HTERT RPE-1 (cell line): Measurements from ENCODE around the gene EXOC3L4.

Experiments used
- in situ Hi-C: fragments of 300-500 bp; cut with MboI; formaldehyde crosslinking; loops from 4 replicates; pipeline ENCODE4 v1.14.3; 2020; ENCODE audit warnings: low sequenced_read_pairs

Gene EXOC3L4

GRCh38 chr14:103089386-103090335 is 4.9 kb upstream of the EXOC3L4 start:
- in situ Hi-C loops: no loop called here

GRCh38 chr14:103090481-103091020 is 4.0 kb upstream of the EXOC3L4 start:
- in situ Hi-C loops: no loop called here

GRCh38 chr14:103091041-103091882 is 3.3 kb upstream of the EXOC3L4 start:
- in situ Hi-C loops: no loop called here

- in situ Hi-C loops: no loop called here
These were observed 2.7 kb upstream of the EXOC3L4 start for GRCh38 chr14:103091883-103092222.

- in situ Hi-C loops: no loop called here
These were observed 594 bp upstream of the EXOC3L4 start for GRCh38 chr14:103093856-103094405.

- in situ Hi-C loops: no loop called here
These were observed 769 bp downstream of the EXOC3L4 start for GRCh38 chr14:103095210-103095778.

- in situ Hi-C loops: no loop called here
These were observed 1.9 kb downstream of the EXOC3L4 start for GRCh38 chr14:103096387-103096786.

GRCh38 chr14:103097244-103097993 is 2.9 kb downstream of the EXOC3L4 start:
- in situ Hi-C loops: no loop called here

- in situ Hi-C loops: no loop called here
These were observed 3.8 kb downstream of the EXOC3L4 start for GRCh38 chr14:103097994-103098957.

GRCh38 chr14:103099081-103099732 is 4.7 kb downstream of the EXOC3L4 start:
- in situ Hi-C loops: no loop called here

GRCh38 chr14:103099733-103100280 is 5.3 kb downstream of the EXOC3L4 start:
- in situ Hi-C loops: no loop called here

- in situ Hi-C loops: no loop called here
These were observed 6.0 kb downstream of the EXOC3L4 start for GRCh38 chr14:103100281-103101121.

GRCh38 chr14:103101257-103101962 is 6.9 kb downstream of the EXOC3L4 start:
- in situ Hi-C loops: no loop called here

- in situ Hi-C loops: no loop called here
These were observed 7.6 kb downstream of the EXOC3L4 start for GRCh38 chr14:103101963-103102688.

GRCh38 chr14:103102689-103103260 is 8.2 kb downstream of the EXOC3L4 start:
- in situ Hi-C loops: no loop called here
